Measurements from ENCODE around the gene SUN1.

DNA sequence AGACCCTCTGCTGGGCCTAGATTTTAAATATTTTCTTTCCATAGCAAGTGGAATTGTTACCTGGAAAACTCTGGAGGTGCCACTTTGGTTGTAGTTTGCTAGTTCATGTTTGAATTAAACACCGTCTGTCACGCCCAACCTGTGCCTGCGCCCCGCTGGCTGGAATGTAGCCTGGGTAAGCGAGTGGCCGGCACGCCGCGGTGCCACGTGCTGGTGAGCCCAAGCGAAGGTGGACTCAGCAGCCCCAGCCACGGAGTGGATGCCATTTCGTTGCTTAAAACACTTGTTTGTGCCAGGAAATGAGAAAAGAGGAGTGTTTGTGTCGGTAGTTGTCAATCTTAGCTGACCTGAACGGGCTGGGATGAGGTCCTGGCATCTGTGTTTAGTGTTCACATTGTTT lies 46.8 kb downstream of the SUN1 start:
- TF ChIP-seq EZH2 (IDR thresholded peaks at IDR 0.05; ENCODE audit: borderline replicate concordance): no peak
- TF ChIP-seq, protein P1, sequence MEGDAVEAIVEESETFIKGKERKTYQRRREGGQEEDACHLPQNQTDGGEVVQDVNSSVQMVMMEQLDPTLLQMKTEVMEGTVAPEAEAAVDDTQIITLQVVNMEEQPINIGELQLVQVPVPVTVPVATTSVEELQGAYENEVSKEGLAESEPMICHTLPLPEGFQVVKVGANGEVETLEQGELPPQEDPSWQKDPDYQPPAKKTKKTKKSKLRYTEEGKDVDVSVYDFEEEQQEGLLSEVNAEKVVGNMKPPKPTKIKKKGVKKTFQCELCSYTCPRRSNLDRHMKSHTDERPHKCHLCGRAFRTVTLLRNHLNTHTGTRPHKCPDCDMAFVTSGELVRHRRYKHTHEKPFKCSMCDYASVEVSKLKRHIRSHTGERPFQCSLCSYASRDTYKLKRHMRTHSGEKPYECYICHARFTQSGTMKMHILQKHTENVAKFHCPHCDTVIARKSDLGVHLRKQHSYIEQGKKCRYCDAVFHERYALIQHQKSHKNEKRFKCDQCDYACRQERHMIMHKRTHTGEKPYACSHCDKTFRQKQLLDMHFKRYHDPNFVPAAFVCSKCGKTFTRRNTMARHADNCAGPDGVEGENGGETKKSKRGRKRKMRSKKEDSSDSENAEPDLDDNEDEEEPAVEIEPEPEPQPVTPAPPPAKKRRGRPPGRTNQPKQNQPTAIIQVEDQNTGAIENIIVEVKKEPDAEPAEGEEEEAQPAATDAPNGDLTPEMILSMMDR (IDR thresholded peaks at IDR 0.05; ENCODE audit: poor library complexity): no peak
